D341Med (cell line): ENCODE measurements around the gene SMG1.
"Not testable (repeated sequence)": the region's sequence is repeated elsewhere in the genome, so short reads cannot be mapped to it uniquely, and the experiment has no call there.

Source experiments
- DNase-seq: peaks from one replicate; pipeline ENCODE4 v3.0.0; 2012; ENCODE audit warnings: low spot score

SMG1 gene

GRCh38 chr16:18925986-18926865 lies at the start of gene SMG1:
Gene SMG1 (minus strand): TSS chr16:18926408. CDS start chr16:18926041, 367 bp downstream.
- peak; percentile 91 for DNase-seq

- no peak for DNase-seq
These were observed 48.9 kb upstream of the SMG1 start for GRCh38 chr16:18975109-18975508.

GRCh38 chr16:18969855-18970240 lies 43.6 kb upstream of the SMG1 start:
- no peak for DNase-seq

- peak; percentile 87 for DNase-seq
These were observed 43.0 kb upstream of the SMG1 start for GRCh38 chr16:18969050-18969854.

GRCh38 chr16:18966791-18967190 lies 40.6 kb upstream of the SMG1 start:
- DNase-seq: no peak

GRCh38 chr16:18965555-18965954 lies 39.3 kb upstream of the SMG1 start:
- no peak for DNase-seq

GRCh38 chr16:18959031-18959505 lies 32.9 kb upstream of the SMG1 start:
- no peak for DNase-seq

- DNase-seq: no peak
These were observed 32.4 kb upstream of the SMG1 start for GRCh38 chr16:18958621-18959029.

GRCh38 chr16:18956658-18957241 lies 30.5 kb upstream of the SMG1 start:
- not testable (repeated sequence) for DNase-seq

GRCh38 chr16:18955874-18956580 lies 29.8 kb upstream of the SMG1 start:
- not testable (repeated sequence) for DNase-seq

- no peak for DNase-seq
These were observed 27.3 kb upstream of the SMG1 start for GRCh38 chr16:18953547-18953946.

- DNase-seq: no peak
These were observed 24.4 kb upstream of the SMG1 start for GRCh38 chr16:18950469-18951185.

- no peak for DNase-seq
These were observed 22.3 kb upstream of the SMG1 start for GRCh38 chr16:18948372-18949020.

GRCh38 chr16:18945233-18945632 lies 19.0 kb upstream of the SMG1 start:
- no peak for DNase-seq

GRCh38 chr16:18943414-18943813 lies 17.2 kb upstream of the SMG1 start:
- DNase-seq: no peak

- DNase-seq: no peak
These were observed 15.9 kb upstream of the SMG1 start for GRCh38 chr16:18942061-18942460.

- DNase-seq: no peak
These were observed 15.3 kb upstream of the SMG1 start for GRCh38 chr16:18941471-18941870.

GRCh38 chr16:18938986-18939385 lies 12.8 kb upstream of the SMG1 start:
- DNase-seq: no peak

- DNase-seq: no peak
These were observed 11.2 kb upstream of the SMG1 start for GRCh38 chr16:18937390-18937789.

- DNase-seq: no peak
These were observed 10.6 kb upstream of the SMG1 start for GRCh38 chr16:18936727-18937340.
